Uterus (tissue), 4 donors: ENCODE measurements around the gene TBC1D26. TPM values are rescaled to one million over a fixed set of nuclear protein-coding genes. Genes with fewer than 3 reads are reported as not detected.
"Not testable (repeated sequence)": the region's sequence is repeated elsewhere in the genome, so short reads cannot be mapped to it uniquely, and the experiment has no call there.

ENCODE experiments used
- DNase-seq, 2 donors: peaks; one replicate each; pipeline ENCODE4 v3.0.0-alpha.2; 2019 to 2020
- H3K27ac ChIP-seq, 2 donors: fragments of 200-600 bp; sonication (generic); 1 replicate in 1 of 2; 2 replicates in 1 of 2; pipeline ENCODE4 v1.5.1; 2016 to 2018
- H3K27me3 ChIP-seq, 2 donors: fragments of 200-600 bp; sonication (generic); one replicate each; pipeline ENCODE4 v1.5.1; 2018 to 2019; ENCODE audit warnings: control low read depth in 1 of 2
- H3K36me3 ChIP-seq, 2 donors: fragments of 200-600 bp; sonication (generic); one replicate each; pipeline ENCODE4 v1.5.1; 2019; ENCODE audit warnings: control low read depth in 1 of 2
- H3K4me1 ChIP-seq, 2 donors: fragments of 200-600 bp; sonication (generic); one replicate each; pipeline ENCODE4 v1.5.1; 2018 to 2019; ENCODE audit warnings: control low read depth in 1 of 2
- H3K4me3 ChIP-seq, 2 donors: fragments of 200-600 bp; sonication (generic); 1 replicate in 1 of 2; 2 replicates in 1 of 2; pipeline ENCODE4 v1.5.1; 2018 to 2019; ENCODE audit warnings: mild to moderate bottlenecking in 1 of 2
- H3K9me3 ChIP-seq, 2 donors: fragments of 200-600 bp; sonication (generic); one replicate each; pipeline ENCODE4 v1.5.1; 2019; ENCODE audit warnings: control low read depth in 1 of 2
- POLR2A ChIP-seq, 2 donors: fragments of 450-650 bp; IDR thresholded peaks; one replicate each; pipeline ENCODE4 v1.6.1; 2016; ENCODE audit warnings: antibody characterized with exemption in 2 of 2, mild to moderate bottlenecking in 1 of 2, moderate library complexity in 1 of 2
- intact Hi-C: fragments of 100-400 bp; cut with DNase I; formaldehyde crosslinking; loops from one replicate; pipeline ENCODE4 v1.15.1; 2023; ENCODE audit warnings: low total_unique reads
- total RNA-seq, 4 donors: library from RNA; depleted of rRNA in 3 of 4; stranded (reverse); fragments of >200 nt in 3 of 4; gene quantifications; one replicate each; pipeline versions ENCODE4 v1.1.0 to v1.2.4, GENCODE V29; 2014 to 2023
- TF ChIP-seq, protein P1 (sequence below), 4 experiments: fragments of 200-600 bp in 2 of 4; fragments of 450-650 bp in 2 of 4; sonication (generic) in 2 of 4; IDR thresholded peaks; one replicate each; pipeline ENCODE4 v1.5.1; 2016 to 2019; ENCODE audit warnings: antibody characterized with exemption in 4 of 4, mild to moderate bottlenecking in 2 of 4, moderate library complexity in 1 of 4
- donor health status: DM: yes; HTN: yes; CAD: no.

The TBC1D26 gene
- total RNA-seq, 4 donors from 2014 or later = 0.90 to 1.2 TPM; not detected in 2

DNA sequence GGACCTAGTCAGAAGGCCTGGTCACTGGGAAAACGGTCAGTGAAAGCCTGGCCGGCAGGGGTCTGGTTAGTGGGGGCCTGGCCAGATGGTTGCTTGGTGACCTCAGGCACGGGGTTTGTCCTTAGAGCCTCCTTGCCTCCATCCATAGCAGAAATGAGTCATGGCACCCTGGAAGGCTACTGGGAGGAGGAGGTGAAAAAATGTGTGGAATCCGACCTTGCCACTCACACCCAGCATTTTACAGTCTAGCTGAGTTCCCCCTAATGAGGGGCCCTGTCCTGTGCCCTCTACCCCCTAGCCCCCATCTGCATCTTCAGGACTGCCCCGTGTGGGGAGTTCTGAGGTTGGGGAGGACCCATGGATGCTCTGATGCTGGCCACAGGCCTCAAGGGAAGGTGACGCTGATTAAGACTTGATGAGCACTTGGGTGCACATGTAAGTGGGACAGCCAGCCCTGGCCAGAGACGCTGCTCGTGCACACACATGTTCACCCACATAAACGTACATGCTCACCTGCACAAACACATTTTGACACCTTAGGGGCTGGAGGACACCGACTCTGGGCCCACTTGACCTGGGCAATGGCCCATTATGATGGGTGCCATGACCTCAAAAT, 1.2 kb downstream of the TBC1D26 start:
- H3K4me1 ChIP-seq, H3K4me3 ChIP-seq, H3K36me3 ChIP-seq, intact Hi-C loops, H3K27me3 ChIP-seq, H3K27ac ChIP-seq, DNase-seq, H3K9me3 ChIP-seq: not testable (repeated sequence)

DNA sequence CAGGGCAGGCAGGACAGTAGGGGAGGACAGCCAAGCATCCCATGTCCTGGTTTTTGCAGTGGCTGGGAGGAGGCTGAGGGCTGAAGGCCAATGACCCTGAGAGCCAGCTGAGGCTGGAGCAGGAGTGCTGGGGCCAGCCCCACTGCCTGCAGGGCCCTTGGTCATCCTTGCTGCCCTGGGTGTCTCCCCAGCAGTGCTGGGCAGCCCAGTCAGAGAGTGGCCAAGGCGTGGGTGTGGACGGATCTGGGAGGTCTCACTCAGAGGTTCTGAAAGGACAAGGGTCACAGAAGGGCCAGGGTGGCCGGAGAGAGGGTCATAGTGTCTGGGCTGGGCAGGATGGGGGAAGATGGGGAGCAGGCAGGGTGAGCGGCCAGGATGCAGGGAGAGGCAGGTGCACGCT, 4.5 kb downstream of the TBC1D26 start:
- H3K27ac ChIP-seq, DNase-seq, intact Hi-C loops, H3K27me3 ChIP-seq, H3K9me3 ChIP-seq, H3K36me3 ChIP-seq, H3K4me1 ChIP-seq, H3K4me3 ChIP-seq: not testable (repeated sequence)

DNA sequence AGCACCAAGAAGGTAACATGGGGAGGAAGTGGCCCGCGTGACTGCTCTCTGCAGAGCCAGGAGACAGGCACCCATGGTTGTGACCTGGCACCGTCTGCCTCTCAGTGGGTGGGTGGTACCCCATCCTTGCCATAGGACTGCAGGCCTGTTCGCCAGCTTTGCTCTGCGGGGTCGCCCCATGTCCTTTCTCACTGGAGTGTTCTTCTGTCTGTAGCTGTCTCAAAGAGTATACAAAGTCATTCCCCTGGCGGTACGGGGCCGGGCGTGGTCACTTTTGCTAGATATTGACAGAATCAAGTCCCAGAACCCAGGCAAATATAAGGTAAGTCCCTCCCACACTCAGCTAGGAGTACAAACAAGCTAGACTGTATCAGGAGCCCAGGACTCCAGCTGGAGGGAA, 6.0 kb downstream of the TBC1D26 start:
- intact Hi-C loops = no loop called here
- no peak for TF ChIP-seq POLR2A (IDR thresholded peaks at IDR 0.05)
- TF ChIP-seq, protein P1, sequence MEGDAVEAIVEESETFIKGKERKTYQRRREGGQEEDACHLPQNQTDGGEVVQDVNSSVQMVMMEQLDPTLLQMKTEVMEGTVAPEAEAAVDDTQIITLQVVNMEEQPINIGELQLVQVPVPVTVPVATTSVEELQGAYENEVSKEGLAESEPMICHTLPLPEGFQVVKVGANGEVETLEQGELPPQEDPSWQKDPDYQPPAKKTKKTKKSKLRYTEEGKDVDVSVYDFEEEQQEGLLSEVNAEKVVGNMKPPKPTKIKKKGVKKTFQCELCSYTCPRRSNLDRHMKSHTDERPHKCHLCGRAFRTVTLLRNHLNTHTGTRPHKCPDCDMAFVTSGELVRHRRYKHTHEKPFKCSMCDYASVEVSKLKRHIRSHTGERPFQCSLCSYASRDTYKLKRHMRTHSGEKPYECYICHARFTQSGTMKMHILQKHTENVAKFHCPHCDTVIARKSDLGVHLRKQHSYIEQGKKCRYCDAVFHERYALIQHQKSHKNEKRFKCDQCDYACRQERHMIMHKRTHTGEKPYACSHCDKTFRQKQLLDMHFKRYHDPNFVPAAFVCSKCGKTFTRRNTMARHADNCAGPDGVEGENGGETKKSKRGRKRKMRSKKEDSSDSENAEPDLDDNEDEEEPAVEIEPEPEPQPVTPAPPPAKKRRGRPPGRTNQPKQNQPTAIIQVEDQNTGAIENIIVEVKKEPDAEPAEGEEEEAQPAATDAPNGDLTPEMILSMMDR (IDR thresholded peaks at IDR 0.05) = no peak
- DNase-seq = no peak
- no peak overlapping the region for H3K27ac ChIP-seq
- H3K36me3 ChIP-seq = no peaks in the 10 kb centered on the region
- no peaks in the 10 kb centered on the region for H3K27me3 ChIP-seq
- H3K9me3 ChIP-seq = no peaks in the 10 kb centered on the region
- H3K4me3 ChIP-seq = no peak overlapping the region
- H3K4me1 ChIP-seq = no peaks in the 10 kb centered on the region

DNA sequence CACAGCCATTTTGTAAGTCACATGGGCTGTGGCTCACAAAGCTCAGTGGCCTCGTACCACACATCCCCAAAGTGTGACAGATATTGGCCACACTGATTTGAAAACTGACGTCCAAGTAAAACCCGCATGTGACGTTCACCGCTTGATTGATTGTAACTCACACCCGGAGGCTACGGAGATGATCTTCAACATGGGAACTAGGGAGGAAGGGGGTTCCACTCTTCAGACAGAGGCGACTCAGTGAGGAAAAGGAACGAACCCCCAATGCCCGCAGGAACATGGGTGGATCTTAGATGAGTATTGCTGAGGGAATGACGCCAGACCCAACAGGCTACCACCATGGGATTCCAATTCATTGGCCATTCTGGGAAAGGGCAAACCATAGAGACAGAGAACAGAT, 7.2 kb downstream of the TBC1D26 start:
- intact Hi-C loops, H3K36me3 ChIP-seq: not testable (repeated sequence)

DNA sequence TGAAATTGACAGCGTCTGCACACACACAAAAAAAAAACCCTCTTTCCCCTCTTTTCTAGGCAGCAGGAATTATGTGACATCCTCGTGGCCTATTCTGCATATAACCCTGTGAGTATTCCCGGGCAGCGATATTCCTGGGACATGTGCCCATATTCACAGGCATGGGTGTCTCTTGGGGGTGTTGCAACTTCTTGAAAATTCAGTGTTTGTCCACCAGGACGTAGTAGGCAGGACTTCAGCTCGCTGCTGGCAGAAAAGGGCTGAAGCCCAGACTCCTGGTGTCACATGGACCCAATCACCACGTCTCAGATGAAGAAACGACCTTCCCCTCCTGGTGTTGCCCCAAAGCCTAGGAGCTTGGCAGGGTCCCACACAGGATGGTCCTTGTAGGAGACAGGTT, 8.0 kb downstream of the TBC1D26 start:
- H3K4me1 ChIP-seq, H3K27me3 ChIP-seq, H3K4me3 ChIP-seq, H3K9me3 ChIP-seq, DNase-seq, H3K27ac ChIP-seq, intact Hi-C loops, H3K36me3 ChIP-seq: not testable (repeated sequence)

More for the DNA sequence above, 7.2 kb downstream of the TBC1D26 start:
- H3K27me3 ChIP-seq, H3K9me3 ChIP-seq, H3K27ac ChIP-seq, H3K4me3 ChIP-seq, DNase-seq, H3K4me1 ChIP-seq: not testable (repeated sequence)

DNA sequence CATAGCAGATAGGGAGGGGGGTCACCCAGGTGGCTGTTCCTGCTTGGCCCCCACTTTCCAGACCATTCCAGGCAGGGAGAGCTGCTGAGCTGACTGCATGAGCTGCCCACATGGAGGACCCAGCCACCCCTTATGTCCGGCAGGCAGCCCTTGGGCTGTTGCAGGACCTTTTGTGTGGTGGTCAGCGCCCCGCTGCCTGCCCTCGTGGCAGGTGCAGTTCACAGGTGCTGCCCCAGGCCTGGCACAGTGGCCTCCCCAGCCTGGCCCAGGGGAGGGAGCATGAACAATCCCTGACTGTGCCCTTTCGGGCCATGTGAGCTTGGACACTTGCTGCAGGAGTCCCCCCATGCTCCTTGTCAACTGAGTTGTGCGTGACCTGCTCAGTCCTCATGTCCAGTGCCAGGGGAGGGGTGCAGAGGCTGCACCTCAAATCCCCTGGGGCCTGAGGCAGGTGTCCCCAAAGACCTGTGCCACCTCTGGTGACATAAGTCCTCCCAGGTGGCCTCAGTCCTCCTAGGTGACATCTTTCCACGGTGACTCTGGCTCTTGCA, 8.6 kb downstream of the TBC1D26 start:
- H3K27ac ChIP-seq = no peak overlapping the region
- H3K36me3 ChIP-seq = no peaks in the 10 kb centered on the region
- H3K9me3 ChIP-seq = no peaks in the 10 kb centered on the region
- H3K27me3 ChIP-seq = no peaks in the 10 kb centered on the region
- no peak overlapping the region for H3K4me3 ChIP-seq
- no peaks in the 10 kb centered on the region for H3K4me1 ChIP-seq
- intact Hi-C loops = no loop called here
- no peak for TF ChIP-seq POLR2A (IDR thresholded peaks at IDR 0.05)
- TF ChIP-seq, protein P1 (IDR thresholded peaks at IDR 0.05) = no peak
- DNase-seq = no peak

DNA sequence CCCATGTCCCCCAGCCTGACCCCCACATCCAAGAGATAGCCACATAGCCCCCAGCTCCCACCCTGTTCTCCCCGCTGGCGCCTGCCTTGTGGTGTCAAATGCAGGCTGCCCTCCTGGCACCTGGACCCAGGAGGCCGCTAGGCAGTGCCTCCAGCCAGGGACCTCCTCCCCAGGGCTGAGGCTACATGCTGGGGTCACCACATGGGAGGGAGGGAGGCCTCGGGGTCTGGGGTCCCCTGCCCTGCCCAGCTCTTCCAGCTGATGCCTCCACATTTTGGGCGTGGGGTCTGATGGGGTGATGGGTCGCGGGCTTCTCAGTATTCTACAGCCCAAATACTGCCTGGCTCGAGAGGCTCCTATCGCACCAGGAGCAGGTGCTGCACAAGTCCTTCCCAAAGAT, 9.5 kb downstream of the TBC1D26 start:
- intact Hi-C loops = no loop called here
- H3K27ac ChIP-seq = no peak overlapping the region
- H3K4me1 ChIP-seq = no peaks in the 10 kb centered on the region
- no peaks in the 10 kb centered on the region for H3K36me3 ChIP-seq
- no peaks in the 10 kb centered on the region for H3K9me3 ChIP-seq
- no peaks in the 10 kb centered on the region for H3K27me3 ChIP-seq
- H3K4me3 ChIP-seq = no peak overlapping the region
- no peak for DNase-seq
- TF ChIP-seq POLR2A (IDR thresholded peaks at IDR 0.05) = no peak
- TF ChIP-seq, protein P1 (IDR thresholded peaks at IDR 0.05) = no peak
